GM23338 (cell line): ENCODE measurements around the gene PRDM1.

ENCODE experiments used
- CTCF ChIP-seq, 2 experiments: fragments of 200-600 bp in 1 of 2; sonication (generic) in 1 of 2; conservative IDR thresholded peaks; 2 replicates each; pipeline versions ENCODE4 v1.5.1 to v1.6.1; 2016 to 2017; ENCODE audit warnings: antibody characterized with exemption in 2 of 2, low read depth in 2 of 2, mild to moderate bottlenecking in 2 of 2, moderate library complexity in 1 of 2
- ETS1 ChIP-seq: IDR thresholded peaks from 2 replicates; pipeline ENCODE4 v1.6.1; 2016; ENCODE audit warnings: antibody characterized with exemption
- EZH2 ChIP-seq: fragments of 200-600 bp; sonication (generic); IDR thresholded peaks from one replicate; pipeline ENCODE4 v1.8.0; 2017; ENCODE audit warnings: antibody characterized with exemption, mild to moderate bottlenecking, low read depth; ENCODE audit not compliant: unreplicated experiment
- EZH2phosphoT487 ChIP-seq: fragments of 200-600 bp; sonication (generic); IDR thresholded peaks from one replicate; pipeline ENCODE4 v1.8.1; 2018; ENCODE audit warnings: antibody characterized with exemption; ENCODE audit not compliant: unreplicated experiment
- JUNB ChIP-seq: IDR thresholded peaks from one replicate; pipeline ENCODE4 v1.6.1; 2016; ENCODE audit warnings: antibody characterized with exemption; ENCODE audit not compliant: unreplicated experiment
- POLR2AphosphoS5 ChIP-seq: IDR thresholded peaks from 2 replicates; pipeline ENCODE4 v1.6.1; 2016; ENCODE audit warnings: antibody characterized with exemption, low read depth
- REST ChIP-seq: IDR thresholded peaks from one replicate; pipeline ENCODE4 v1.6.1; 2018; ENCODE audit warnings: antibody characterized with exemption; ENCODE audit not compliant: unreplicated experiment
- ZNF114 ChIP-seq: fragments of 250-450 bp; sonication (Bioruptor Pico); IDR thresholded peaks from 2 replicates; pipeline ENCODE4 v1.5.0; 2020; ENCODE audit warnings: mild to moderate bottlenecking, moderate library complexity
- ZNF331 ChIP-seq: fragments of 250-450 bp; sonication (Bioruptor Pico); IDR thresholded peaks from 2 replicates; pipeline ENCODE4 v1.5.0; 2020; ENCODE audit warnings: low read depth, mild to moderate bottlenecking, moderate library complexity

GRCh38 chr6:106146852-106147351 is 60.8 kb downstream of the PRDM1 start:
- TF ChIP-seq POLR2AphosphoS5 (no peak), CTCF (conservative IDR thresholded peaks at IDR 0.05; ENCODE audit: low read depth in 2 of 2) (no peak), EZH2phosphoT487 (no peak), EZH2 (no peak), JUNB (no peak), ZNF331 (CRISPR knock-in tag) (no peak), REST (no peak), ETS1 (no peak), ZNF114 (no peak)
